ENCODE data around the gene CHN1. TPM values are rescaled to one million over a fixed set of nuclear protein-coding genes. Genes with fewer than 3 reads are reported as not detected.

The CHN1 gene
- polyA plus RNA-seq, 2 donors = 1.1 to 3.2 TPM

GRCh38 chr2:174762464-174762863 lies 242.7 kb downstream of the CHN1 start:
- 62 to 70% methylated on average over 5 of the region's 5 CpGs for WGBS, 2 donors
- no peaks in the 10 kb centered on the region for H3K4me1 ChIP-seq (ENCODE audit: control insufficient read depth in 2 of 2, insufficient read depth in 2 of 2, low read length in 1 of 2)
- H3K9me3 ChIP-seq (ENCODE audit: control insufficient read depth in 2 of 2, insufficient read depth in 1 of 2, low read depth in 1 of 2, low read length in 1 of 2) = no peaks in the 10 kb centered on the region
- no peak overlapping the region for H3K4me3 ChIP-seq (ENCODE audit: low read depth in 1 of 2, low read length in 2 of 2)
- no peaks in the 10 kb centered on the region for H3K36me3 ChIP-seq (ENCODE audit: control insufficient read depth in 2 of 2, insufficient read depth in 2 of 2, low read length in 1 of 2)
- no peak overlapping the region for H3K27ac ChIP-seq (ENCODE audit: low read depth in 2 of 2, low read length in 1 of 2)
- H3K27me3 ChIP-seq (ENCODE audit: control insufficient read depth in 1 of 2, insufficient read depth in 2 of 2, low read length in 2 of 2) = no peaks in the 10 kb centered on the region

GRCh38 chr2:174761837-174762236 lies 243.3 kb downstream of the CHN1 start:
- Histone ChIP-seq H3K4me1 (ENCODE audit: control insufficient read depth in 2 of 2, insufficient read depth in 2 of 2, low read length in 1 of 2) (no peaks in the 10 kb centered on the region), H3K4me3 (ENCODE audit: low read depth in 1 of 2, low read length in 2 of 2) (no peak overlapping the region), H3K9me3 (ENCODE audit: control insufficient read depth in 2 of 2, insufficient read depth in 1 of 2, low read depth in 1 of 2, low read length in 1 of 2) (no peaks in the 10 kb centered on the region)

GRCh38 chr2:174760845-174761473 lies 244.2 kb downstream of the CHN1 start:
- Histone ChIP-seq H3K4me1 (ENCODE audit: control insufficient read depth in 2 of 2, insufficient read depth in 2 of 2, low read length in 1 of 2) (no peaks in the 10 kb centered on the region), H3K27ac (ENCODE audit: low read depth in 2 of 2, low read length in 1 of 2) (no peak overlapping the region), H3K4me3 (ENCODE audit: low read depth in 1 of 2, low read length in 2 of 2) (no peak overlapping the region), H3K36me3 (ENCODE audit: control insufficient read depth in 2 of 2, insufficient read depth in 2 of 2, low read length in 1 of 2) (no peaks in the 10 kb centered on the region), H3K9me3 (ENCODE audit: control insufficient read depth in 2 of 2, insufficient read depth in 1 of 2, low read depth in 1 of 2, low read length in 1 of 2) (no peaks in the 10 kb centered on the region), H3K27me3 (ENCODE audit: control insufficient read depth in 1 of 2, insufficient read depth in 2 of 2, low read length in 2 of 2) (no peaks in the 10 kb centered on the region)
- 90 to 94% methylated on average over 5 of the region's 5 CpGs for whole genome bisulfite sequencing, 2 donors

More at GRCh38 chr2:174761837-174762236, 243.3 kb downstream of the CHN1 start:
- no peak overlapping the region for H3K27ac ChIP-seq (ENCODE audit: low read depth in 2 of 2, low read length in 1 of 2)
- H3K36me3 ChIP-seq (ENCODE audit: control insufficient read depth in 2 of 2, insufficient read depth in 2 of 2, low read length in 1 of 2) = no peaks in the 10 kb centered on the region
- H3K27me3 ChIP-seq (ENCODE audit: control insufficient read depth in 1 of 2, insufficient read depth in 2 of 2, low read length in 2 of 2) = no peaks in the 10 kb centered on the region

GRCh38 chr2:174759381-174760065 lies 245.7 kb downstream of the CHN1 start:
- Histone ChIP-seq H3K4me3 (ENCODE audit: low read depth in 1 of 2, low read length in 2 of 2) (no peak overlapping the region), H3K36me3 (ENCODE audit: control insufficient read depth in 2 of 2, insufficient read depth in 2 of 2, low read length in 1 of 2) (no peaks in the 10 kb centered on the region), H3K4me1 (ENCODE audit: control insufficient read depth in 2 of 2, insufficient read depth in 2 of 2, low read length in 1 of 2) (no peaks in the 10 kb centered on the region), H3K27me3 (ENCODE audit: control insufficient read depth in 1 of 2, insufficient read depth in 2 of 2, low read length in 2 of 2) (no peaks in the 10 kb centered on the region), H3K9me3 (ENCODE audit: control insufficient read depth in 2 of 2, insufficient read depth in 1 of 2, low read depth in 1 of 2, low read length in 1 of 2) (no peaks in the 10 kb centered on the region), H3K27ac (ENCODE audit: low read depth in 2 of 2, low read length in 1 of 2) (no peak overlapping the region)
- WGBS, 2 donors = 79% methylated on average over 11 of the region's 11 CpGs

- Histone ChIP-seq H3K27ac (ENCODE audit: low read depth in 2 of 2, low read length in 1 of 2) (no peak overlapping the region), H3K4me3 (ENCODE audit: low read depth in 1 of 2, low read length in 2 of 2) (no peak overlapping the region), H3K27me3 (ENCODE audit: control insufficient read depth in 1 of 2, insufficient read depth in 2 of 2, low read length in 2 of 2) (no peaks in the 10 kb centered on the region), H3K4me1 (ENCODE audit: control insufficient read depth in 2 of 2, insufficient read depth in 2 of 2, low read length in 1 of 2) (no peaks in the 10 kb centered on the region), H3K36me3 (ENCODE audit: control insufficient read depth in 2 of 2, insufficient read depth in 2 of 2, low read length in 1 of 2) (no peaks in the 10 kb centered on the region), H3K9me3 (ENCODE audit: control insufficient read depth in 2 of 2, insufficient read depth in 1 of 2, low read depth in 1 of 2, low read length in 1 of 2) (no peaks in the 10 kb centered on the region)
- 77 to 78% methylated on average over 10 of the region's 10 CpGs for WGBS, 2 donors
Observed at GRCh38 chr2:174756743-174757142, 248.4 kb downstream of the CHN1 start.

- WGBS, 2 donors = 85 to 86% methylated on average over 13 of the region's 13 CpGs
- no peaks in the 10 kb centered on the region for H3K4me1 ChIP-seq (ENCODE audit: control insufficient read depth in 2 of 2, insufficient read depth in 2 of 2, low read length in 1 of 2)
- no peak overlapping the region for H3K27ac ChIP-seq (ENCODE audit: low read depth in 2 of 2, low read length in 1 of 2)
- no peaks in the 10 kb centered on the region for H3K36me3 ChIP-seq (ENCODE audit: control insufficient read depth in 2 of 2, insufficient read depth in 2 of 2, low read length in 1 of 2)
- no peak overlapping the region for H3K4me3 ChIP-seq (ENCODE audit: low read depth in 1 of 2, low read length in 2 of 2)
- H3K9me3 ChIP-seq (ENCODE audit: control insufficient read depth in 2 of 2, insufficient read depth in 1 of 2, low read depth in 1 of 2, low read length in 1 of 2) = no peaks in the 10 kb centered on the region
- H3K27me3 ChIP-seq (ENCODE audit: control insufficient read depth in 1 of 2, insufficient read depth in 2 of 2, low read length in 2 of 2) = no peaks in the 10 kb centered on the region
Observed at GRCh38 chr2:174753038-174753633, 252.0 kb downstream of the CHN1 start.

- H3K36me3 ChIP-seq (ENCODE audit: control insufficient read depth in 2 of 2, insufficient read depth in 2 of 2, low read length in 1 of 2) = no peaks in the 10 kb centered on the region
- H3K4me3 ChIP-seq (ENCODE audit: low read depth in 1 of 2, low read length in 2 of 2) = no peak overlapping the region
- 77 to 79% methylated on average over 4 of the region's 4 CpGs for WGBS, 2 donors
- no peak overlapping the region for H3K27ac ChIP-seq (ENCODE audit: low read depth in 2 of 2, low read length in 1 of 2)
- H3K9me3 ChIP-seq (ENCODE audit: control insufficient read depth in 2 of 2, insufficient read depth in 1 of 2, low read depth in 1 of 2, low read length in 1 of 2) = no peaks in the 10 kb centered on the region
- no peaks in the 10 kb centered on the region for H3K4me1 ChIP-seq (ENCODE audit: control insufficient read depth in 2 of 2, insufficient read depth in 2 of 2, low read length in 1 of 2)
- H3K27me3 ChIP-seq (ENCODE audit: control insufficient read depth in 1 of 2, insufficient read depth in 2 of 2, low read length in 2 of 2) = no peaks in the 10 kb centered on the region
Observed at GRCh38 chr2:174752403-174753037, 252.7 kb downstream of the CHN1 start.

- no peak overlapping the region for H3K27ac ChIP-seq (ENCODE audit: low read depth in 2 of 2, low read length in 1 of 2)
- no peaks in the 10 kb centered on the region for H3K4me1 ChIP-seq (ENCODE audit: control insufficient read depth in 2 of 2, insufficient read depth in 2 of 2, low read length in 1 of 2)
- H3K9me3 ChIP-seq (ENCODE audit: control insufficient read depth in 2 of 2, insufficient read depth in 1 of 2, low read depth in 1 of 2, low read length in 1 of 2) = no peaks in the 10 kb centered on the region
- H3K27me3 ChIP-seq (ENCODE audit: control insufficient read depth in 1 of 2, insufficient read depth in 2 of 2, low read length in 2 of 2) = peaks cover 0 to 4% of the 10 kb centered on the region in 2 donors
- H3K4me3 ChIP-seq (ENCODE audit: low read depth in 1 of 2, low read length in 2 of 2) = no peak overlapping the region
- 66 to 73% methylated on average over 5 of the region's 5 CpGs for WGBS, 2 donors
- H3K36me3 ChIP-seq (ENCODE audit: control insufficient read depth in 2 of 2, insufficient read depth in 2 of 2, low read length in 1 of 2) = no peaks in the 10 kb centered on the region
Observed at GRCh38 chr2:174750923-174751441, 254.2 kb downstream of the CHN1 start.

- Histone ChIP-seq H3K27me3 (ENCODE audit: control insufficient read depth in 1 of 2, insufficient read depth in 2 of 2, low read length in 2 of 2) (peaks cover 0 to 4% of the 10 kb centered on the region in 2 donors), H3K36me3 (ENCODE audit: control insufficient read depth in 2 of 2, insufficient read depth in 2 of 2, low read length in 1 of 2) (no peaks in the 10 kb centered on the region), H3K4me3 (ENCODE audit: low read depth in 1 of 2, low read length in 2 of 2) (no peak overlapping the region), H3K27ac (ENCODE audit: low read depth in 2 of 2, low read length in 1 of 2) (no peak overlapping the region), H3K9me3 (ENCODE audit: control insufficient read depth in 2 of 2, insufficient read depth in 1 of 2, low read depth in 1 of 2, low read length in 1 of 2) (no peaks in the 10 kb centered on the region), H3K4me1 (ENCODE audit: control insufficient read depth in 2 of 2, insufficient read depth in 2 of 2, low read length in 1 of 2) (no peaks in the 10 kb centered on the region)
- WGBS, 2 donors = 89 to 91% methylated on average over 8 of the region's 8 CpGs
Observed at GRCh38 chr2:174749793-174750192, 255.4 kb downstream of the CHN1 start.
